PC-9 (cell line): ENCODE results near the gene TDRD7. TPM values are rescaled to one million over a fixed set of nuclear protein-coding genes. Genes with fewer than 3 reads are reported as not detected.

Experiments used
- BruUV-seq: library from RNA; stranded (reverse); fragments of 400-500 nt; replicated peaks from 2 replicates; lab custom pipeline; 2021; lab: Mats Ljungman, UMichigan
- CTCF ChIA-PET: fragments of 300-600 bp; sonication (Branson Sonifier 250); formaldehyde crosslinking; loops from one replicate; lab custom pipeline; 2022; ENCODE audit warnings: antibody characterized with exemption; lab: Charles Lee
- POLR2A ChIA-PET: fragments of 300-600 bp; sonication (Branson Sonifier 250); formaldehyde crosslinking; loops from one replicate; lab custom pipeline; 2022; ENCODE audit warnings: antibody characterized with exemption; ENCODE audit not compliant: unreplicated experiment; lab: Charles Lee
- DNase-seq, 2 experiments: peaks; one replicate each; pipeline versions ENCODE4 v3.0.0 to v3.0.0-alpha.2; 2015 to 2022; ENCODE audit warnings: mixed read lengths in 1 of 2
- H2AFZ ChIP-seq: fragments of 200-600 bp; sonication (generic); 2 replicates; pipeline ENCODE4 v1.8.1; 2017; ENCODE audit warnings: antibody characterized with exemption
- H3F3A ChIP-seq: fragments of 200-600 bp; sonication (generic); 2 replicates; pipeline ENCODE4 v1.8.1; 2017; ENCODE audit warnings: antibody characterized with exemption, mild to moderate bottlenecking, low read depth; ENCODE audit not compliant: insufficient read depth
- H3K27ac ChIP-seq: fragments of 200-600 bp; sonication (generic); 2 replicates; pipeline ENCODE4 v1.6.1; 2016; ENCODE audit warnings: mixed run types
- H3K27me3 ChIP-seq: fragments of 200-600 bp; sonication (generic); 2 replicates; pipeline ENCODE4 v1.6.1; 2016; ENCODE audit warnings: low read depth, mixed run types; ENCODE audit not compliant: insufficient read depth
- H3K36me3 ChIP-seq: fragments of 200-600 bp; sonication (generic); 2 replicates; pipeline ENCODE4 v1.6.1; 2016; ENCODE audit warnings: low read depth, mixed run types
- H3K4me1 ChIP-seq: fragments of 200-600 bp; sonication (generic); replicated peaks from 2 replicates; pipeline ENCODE4 v1.6.1; 2016; ENCODE audit warnings: mixed run types; ENCODE audit not compliant: insufficient read depth
- H3K4me2 ChIP-seq: fragments of 200-600 bp; sonication (generic); 2 replicates; pipeline ENCODE4 v1.6.1; 2017; ENCODE audit warnings: mixed run types
- H3K4me3 ChIP-seq: fragments of 200-600 bp; sonication (generic); 2 replicates; pipeline ENCODE4 v1.6.1; 2016; ENCODE audit warnings: mixed run types
- H3K79me2 ChIP-seq: fragments of 200-600 bp; sonication (generic); 2 replicates; pipeline ENCODE4 v1.6.1; 2017; ENCODE audit warnings: low read depth, mixed run types
- H3K9me2 ChIP-seq: fragments of 200-600 bp; sonication (generic); 2 replicates; pipeline ENCODE4 v1.8.1; 2017; ENCODE audit warnings: mild to moderate bottlenecking; ENCODE audit not compliant: insufficient read depth
- H3K9me3 ChIP-seq: fragments of 200-600 bp; sonication (generic); 2 replicates; pipeline ENCODE4 v1.8.1; 2016; ENCODE audit warnings: low read depth; ENCODE audit not compliant: insufficient read depth
- H4K20me1 ChIP-seq: fragments of 200-600 bp; sonication (generic); 2 replicates; pipeline ENCODE4 v1.8.1; 2017; ENCODE audit not compliant: insufficient read depth
- EZH2 ChIP-seq: fragments of 200-600 bp; sonication (generic); IDR thresholded peaks from 2 replicates; pipeline ENCODE4 v1.8.0; 2017; ENCODE audit warnings: antibody characterized with exemption, low read depth
- intact Hi-C: fragments of 100-400 bp; cut with micrococcal nuclease; formaldehyde crosslinking; loops from one replicate; pipeline ENCODE4 v1.10.0; 2022; ENCODE audit not compliant: unreplicated experiment
- microRNA-seq: library from miRNA; unstranded; fragments of <30 nt; microRNA quantifications from one replicate; pipeline ENCODE4 v1.2.0, GENCODE V29; 2021; ENCODE audit warnings: borderline number of aligned reads, borderline replicate concordance
- total RNA-seq: library from RNA; stranded (reverse); gene quantifications from 2 replicates; pipeline ENCODE4 v1.2.3, GENCODE V29; 2021
- TF ChIP-seq, protein P1 (sequence below): fragments of 200-600 bp; sonication (generic); conservative IDR thresholded peaks from 2 replicates; pipeline ENCODE4 v1.6.1; 2017; ENCODE audit warnings: mixed run types, antibody characterized with exemption, mild to moderate bottlenecking, moderate library complexity

The TDRD7 gene
- total RNA-seq, 1 experiment from 2014 or later, result 14.2 TPM

DNA sequence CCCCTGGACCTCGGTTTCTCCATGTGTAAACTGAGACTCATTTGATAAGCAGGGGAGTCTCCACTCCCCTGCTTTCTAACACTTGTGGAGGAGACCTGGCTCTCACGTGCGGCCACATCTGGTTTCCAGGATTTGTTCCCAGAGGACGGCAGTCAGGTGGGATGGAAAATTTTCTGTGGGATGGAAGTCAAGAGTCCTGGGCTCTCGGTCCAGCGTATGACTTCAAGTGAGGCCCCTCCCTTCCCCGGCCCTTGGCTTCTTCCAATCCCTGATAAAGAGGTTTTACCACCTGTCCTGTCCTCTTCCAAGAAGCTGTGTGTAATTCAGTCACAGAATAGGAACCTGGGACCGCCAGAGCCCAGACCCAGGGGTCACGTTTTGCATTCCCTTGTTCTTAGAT lies 124.6 kb downstream of the TDRD7 start:
- POLR2A ChIA-PET, result interaction anchor here (0.6 kb wide), 1 partner anchor 89 kb away, joined by 3 read pairs; no protein-coding TSS in a partner anchor
- H3K4me2 ChIP-seq, result no peak overlapping the region
- no peak overlapping the region for H3K27ac ChIP-seq
- no peaks in the 10 kb centered on the region for H3K79me2 ChIP-seq
- H3K27me3 ChIP-seq, result no peaks in the 10 kb centered on the region
- DNase-seq, result no peak
- no peaks in the 10 kb centered on the region for H3K9me2 ChIP-seq
- no peaks in the 10 kb centered on the region for H3K4me1 ChIP-seq
- no peak overlapping the region for H2AFZ ChIP-seq
- no peak for TF ChIP-seq EZH2
- TF ChIP-seq, protein P1, sequence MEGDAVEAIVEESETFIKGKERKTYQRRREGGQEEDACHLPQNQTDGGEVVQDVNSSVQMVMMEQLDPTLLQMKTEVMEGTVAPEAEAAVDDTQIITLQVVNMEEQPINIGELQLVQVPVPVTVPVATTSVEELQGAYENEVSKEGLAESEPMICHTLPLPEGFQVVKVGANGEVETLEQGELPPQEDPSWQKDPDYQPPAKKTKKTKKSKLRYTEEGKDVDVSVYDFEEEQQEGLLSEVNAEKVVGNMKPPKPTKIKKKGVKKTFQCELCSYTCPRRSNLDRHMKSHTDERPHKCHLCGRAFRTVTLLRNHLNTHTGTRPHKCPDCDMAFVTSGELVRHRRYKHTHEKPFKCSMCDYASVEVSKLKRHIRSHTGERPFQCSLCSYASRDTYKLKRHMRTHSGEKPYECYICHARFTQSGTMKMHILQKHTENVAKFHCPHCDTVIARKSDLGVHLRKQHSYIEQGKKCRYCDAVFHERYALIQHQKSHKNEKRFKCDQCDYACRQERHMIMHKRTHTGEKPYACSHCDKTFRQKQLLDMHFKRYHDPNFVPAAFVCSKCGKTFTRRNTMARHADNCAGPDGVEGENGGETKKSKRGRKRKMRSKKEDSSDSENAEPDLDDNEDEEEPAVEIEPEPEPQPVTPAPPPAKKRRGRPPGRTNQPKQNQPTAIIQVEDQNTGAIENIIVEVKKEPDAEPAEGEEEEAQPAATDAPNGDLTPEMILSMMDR, result no peak
- no peaks in the 10 kb centered on the region for H3K36me3 ChIP-seq
- no peak overlapping the region for H3K4me3 ChIP-seq
- no peaks in the 10 kb centered on the region for H3K9me3 ChIP-seq
- intact Hi-C loops, result no loop called here
- no TSS peak for BruUV-seq
- H4K20me1 ChIP-seq, result no peaks in the 10 kb centered on the region
- no peaks in the 10 kb centered on the region for H3F3A ChIP-seq
- CTCF ChIA-PET, result no interaction called here

DNA sequence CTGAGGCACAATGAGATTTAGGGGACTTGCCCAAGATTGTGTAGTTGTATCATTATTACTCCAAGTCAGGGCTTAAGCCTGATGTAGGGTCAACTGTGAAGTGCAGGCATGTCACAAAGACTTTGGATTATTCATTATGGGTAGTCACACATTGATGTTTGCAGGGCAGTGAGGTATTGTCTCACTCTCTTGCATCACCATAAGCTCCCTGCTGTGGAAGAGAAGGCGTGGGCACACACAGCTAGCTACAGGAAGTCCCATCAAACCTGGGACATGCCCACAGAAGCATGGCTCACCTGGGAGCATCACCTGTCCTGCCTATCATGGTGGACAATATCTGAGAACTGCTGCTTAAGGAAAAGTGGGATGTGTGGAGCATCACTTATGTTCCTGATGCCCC lies 131.7 kb downstream of the TDRD7 start:
- no peaks in the 10 kb centered on the region for H3K36me3 ChIP-seq
- no peaks in the 10 kb centered on the region for H3K27me3 ChIP-seq
- no peaks in the 10 kb centered on the region for H4K20me1 ChIP-seq
- ChIA-PET POLR2A (no interaction called here), CTCF (no interaction called here)
- peak overlapping the region; percentile 17; the same call in 1 of the 2 replicates for H3K4me2 ChIP-seq
- H3K4me1 ChIP-seq, result peaks cover 18% of the 10 kb centered on the region
- H3K4me3 ChIP-seq, result no peak overlapping the region
- TF ChIP-seq, protein P1, result no peak
- TF ChIP-seq EZH2, result no peak
- DNase-seq, result peak; percentile 31 to 79
- no TSS peak for BruUV-seq
- intact Hi-C loops, result no loop called here
- no peak overlapping the region for H2AFZ ChIP-seq
- no peaks in the 10 kb centered on the region for H3K9me2 ChIP-seq
- H3F3A ChIP-seq, result peaks cover 11% of the 10 kb centered on the region; the same call in 1 of the 2 replicates
- H3K79me2 ChIP-seq, result no peaks in the 10 kb centered on the region
- no peaks in the 10 kb centered on the region for H3K9me3 ChIP-seq
- peak overlapping the region; percentile 60 for H3K27ac ChIP-seq

DNA sequence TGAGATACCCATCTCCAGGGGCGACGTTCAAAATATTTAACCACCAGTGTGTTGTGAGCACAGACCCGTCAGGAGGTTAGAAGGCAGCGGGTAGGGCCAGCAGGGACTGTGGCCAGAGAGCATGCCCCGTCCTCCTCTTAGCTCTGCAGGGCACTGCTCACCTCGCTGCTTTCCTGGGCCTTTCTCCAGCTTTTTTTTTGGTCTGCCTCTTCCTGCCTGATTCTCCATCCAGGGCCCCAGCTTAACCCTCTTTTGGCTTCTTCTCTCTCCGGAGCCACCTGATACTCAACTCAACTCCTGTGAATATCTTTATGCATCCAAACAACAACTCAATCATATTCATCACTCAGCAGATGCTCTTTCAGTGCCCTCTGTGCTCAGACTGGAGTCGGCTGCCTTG lies 133.6 kb downstream of the TDRD7 start:
- Histone ChIP-seq H3F3A (peaks cover 11% of the 10 kb centered on the region; the same call in 1 of the 2 replicates), H3K4me3 (no peak overlapping the region), H4K20me1 (no peaks in the 10 kb centered on the region), H3K79me2 (no peaks in the 10 kb centered on the region), H3K4me2 (no peak overlapping the region), H2AFZ (no peak overlapping the region), H3K27me3 (no peaks in the 10 kb centered on the region), H3K27ac (no peak overlapping the region), H3K9me2 (no peaks in the 10 kb centered on the region), H3K9me3 (no peaks in the 10 kb centered on the region), H3K4me1 (peaks cover 20% of the 10 kb centered on the region), H3K36me3 (no peaks in the 10 kb centered on the region)
- DNase-seq, result no peak
- ChIA-PET POLR2A (no interaction called here), CTCF (no interaction called here)
- BruUV-seq, result no TSS peak
- TF ChIP-seq EZH2, result no peak
- TF ChIP-seq, protein P1, result no peak
- intact Hi-C loops, result loop anchor here (5.0 kb wide), 1 partner anchor 43 kb away; the partner anchor contains the start of gene TMOD1

Small RNA genes lying within 50 kb of the gene (microRNA-seq; reads per million reads assigned to microRNA genes)
- gene MIR1302-8, result not detected

Other genes starting within 250 kb of the TDRD7 start
- 2.3 and 4.0 TPM in 2 replicates for gene CCDC180, start 104.4 kb upstream of the TDRD7 start, total RNA-seq
- 6.8 and 7.1 TPM in 2 replicates for gene TMOD1, start 89.6 kb downstream of the TDRD7 start, total RNA-seq
- gene TSTD2, start 221.3 kb downstream of the TDRD7 start, total RNA-seq, result 17.0 and 19.3 TPM in 2 replicates
- gene NCBP1, start 221.7 kb downstream of the TDRD7 start, total RNA-seq, result 38.6 and 40.2 TPM in 2 replicates